HG02588 (cell line): ENCODE measurements around the gene DGKD.
A peak's percentile ranks its signal among the peaks of the same experiment; 100 is the strongest.

Experiments
- ATAC-seq: cut with Tn5 transposase; IDR thresholded peaks from one replicate; pipeline ENCODE4 v1.9.1; 2021; ENCODE audit warnings: mild to moderate bottlenecking, moderate library complexity; ENCODE audit not compliant: unreplicated experiment

The DGKD gene

DNA sequence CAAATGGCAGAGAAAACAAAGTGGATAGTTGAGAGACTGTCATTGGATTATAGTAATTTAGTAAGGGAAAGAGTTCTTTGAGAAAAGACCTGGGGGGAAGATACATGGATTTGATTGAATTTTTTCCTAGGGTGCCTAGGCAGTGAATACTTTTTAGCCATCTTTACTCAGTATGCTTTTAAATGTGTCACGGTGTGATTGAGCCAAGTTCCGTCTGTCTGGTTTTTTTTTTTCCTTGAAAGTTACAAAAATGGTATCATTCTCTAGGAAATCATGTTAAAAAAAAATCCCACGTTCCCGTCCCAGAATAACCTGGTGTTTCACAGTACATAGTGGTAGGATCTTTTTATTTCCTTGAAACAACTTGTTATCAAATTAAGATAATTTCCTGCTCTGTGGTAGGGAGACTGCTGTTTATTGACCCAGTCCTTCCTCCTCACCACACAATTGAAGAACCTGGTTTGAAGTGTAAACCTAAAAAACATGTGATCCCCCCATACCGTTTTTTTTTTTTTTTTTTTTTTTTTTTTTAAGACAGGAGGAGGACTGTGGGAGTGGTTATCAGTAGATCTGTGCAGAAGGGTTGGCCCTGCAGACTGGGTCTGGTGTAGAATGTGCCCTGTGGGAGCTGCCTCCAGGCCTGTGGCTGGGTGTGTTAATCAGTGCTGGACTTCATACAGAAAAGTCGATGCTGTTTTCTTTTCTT, 55.1 kb downstream of the DGKD start:
- no peak for ATAC-seq

DNA sequence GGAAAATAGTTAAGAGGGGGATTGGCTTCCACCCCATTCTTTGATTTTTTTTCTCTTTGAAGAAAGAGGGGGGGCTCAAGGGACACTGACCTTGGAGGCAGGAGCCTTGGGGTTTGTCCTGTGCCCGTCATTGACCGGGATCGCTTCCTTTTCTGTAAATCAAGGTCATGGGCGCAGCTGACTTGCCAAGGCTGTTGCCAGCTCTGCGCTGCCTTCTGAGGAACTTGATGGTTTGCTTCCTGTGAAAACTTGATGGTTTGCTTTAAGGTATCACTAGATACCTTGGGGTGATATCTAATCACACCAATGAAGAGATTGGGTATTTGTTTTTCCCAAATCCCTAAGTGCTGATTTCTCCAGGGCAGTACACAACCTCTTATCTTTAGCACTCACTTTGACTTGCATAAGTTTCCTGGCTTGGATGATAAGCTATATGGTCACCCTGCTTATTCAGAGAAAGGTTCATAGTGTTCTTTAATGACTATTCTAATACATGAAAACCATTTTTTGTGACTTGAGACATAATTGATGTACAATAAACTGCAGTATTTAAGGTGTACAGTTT, 56.0 kb downstream of the DGKD start:
- no peak for ATAC-seq

GRCh38 chr2:233411162-233411561, 56.9 kb downstream of the DGKD start:
- no peak for ATAC-seq

- ATAC-seq: no peak
Measured at GRCh38 chr2:233412405-233412804, 58.1 kb downstream of the DGKD start.

- ATAC-seq: no peak
Measured at GRCh38 chr2:233413046-233413445, 58.8 kb downstream of the DGKD start.

- ATAC-seq: no peak
Measured at GRCh38 chr2:233413559-233414272, 59.4 kb downstream of the DGKD start.

- ATAC-seq: no peak
Measured at GRCh38 chr2:233414273-233414654, 60.0 kb downstream of the DGKD start.

- no peak for ATAC-seq
Measured at GRCh38 chr2:233414777-233415570, 60.7 kb downstream of the DGKD start.

GRCh38 chr2:233416199-233416598, 61.9 kb downstream of the DGKD start:
- ATAC-seq: no peak

GRCh38 chr2:233416706-233417105, 62.4 kb downstream of the DGKD start:
- no peak for ATAC-seq

- no peak for ATAC-seq
Measured at GRCh38 chr2:233417282-233417681, 63.0 kb downstream of the DGKD start.

DNA sequence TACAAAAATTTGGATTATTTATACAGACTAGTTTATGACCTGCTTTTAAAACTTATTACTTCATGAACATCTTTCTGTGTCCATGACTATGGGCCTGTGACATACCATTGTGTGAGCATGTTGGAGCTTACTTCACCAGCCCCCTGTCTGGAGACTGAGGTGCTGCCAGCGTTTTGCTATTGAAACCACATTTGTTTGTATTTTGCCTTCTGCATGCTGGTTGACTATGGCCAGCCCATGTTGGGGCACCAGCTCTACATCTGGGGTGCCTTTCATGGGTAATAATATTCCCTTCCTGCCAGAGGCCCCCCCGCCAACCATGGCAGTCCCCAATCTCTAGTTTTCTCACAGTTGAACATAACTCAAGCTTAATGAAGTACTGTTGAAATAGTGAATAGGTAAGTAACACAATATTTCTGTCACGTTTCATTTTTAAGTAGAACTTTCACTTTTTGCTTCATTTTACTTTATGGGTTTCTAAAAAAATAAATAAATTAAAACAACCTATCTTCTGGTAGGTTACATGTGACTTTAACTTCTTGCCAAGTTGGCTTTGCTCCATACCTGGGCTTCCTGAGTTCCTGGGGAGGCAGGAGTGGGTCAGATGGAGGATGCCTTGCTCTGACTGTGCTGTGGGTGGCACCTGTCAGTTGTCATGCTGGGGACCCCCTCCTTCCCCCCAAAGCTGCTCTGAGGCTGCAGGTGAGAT, 63.9 kb downstream of the DGKD start:
- ATAC-seq: no peak

DNA sequence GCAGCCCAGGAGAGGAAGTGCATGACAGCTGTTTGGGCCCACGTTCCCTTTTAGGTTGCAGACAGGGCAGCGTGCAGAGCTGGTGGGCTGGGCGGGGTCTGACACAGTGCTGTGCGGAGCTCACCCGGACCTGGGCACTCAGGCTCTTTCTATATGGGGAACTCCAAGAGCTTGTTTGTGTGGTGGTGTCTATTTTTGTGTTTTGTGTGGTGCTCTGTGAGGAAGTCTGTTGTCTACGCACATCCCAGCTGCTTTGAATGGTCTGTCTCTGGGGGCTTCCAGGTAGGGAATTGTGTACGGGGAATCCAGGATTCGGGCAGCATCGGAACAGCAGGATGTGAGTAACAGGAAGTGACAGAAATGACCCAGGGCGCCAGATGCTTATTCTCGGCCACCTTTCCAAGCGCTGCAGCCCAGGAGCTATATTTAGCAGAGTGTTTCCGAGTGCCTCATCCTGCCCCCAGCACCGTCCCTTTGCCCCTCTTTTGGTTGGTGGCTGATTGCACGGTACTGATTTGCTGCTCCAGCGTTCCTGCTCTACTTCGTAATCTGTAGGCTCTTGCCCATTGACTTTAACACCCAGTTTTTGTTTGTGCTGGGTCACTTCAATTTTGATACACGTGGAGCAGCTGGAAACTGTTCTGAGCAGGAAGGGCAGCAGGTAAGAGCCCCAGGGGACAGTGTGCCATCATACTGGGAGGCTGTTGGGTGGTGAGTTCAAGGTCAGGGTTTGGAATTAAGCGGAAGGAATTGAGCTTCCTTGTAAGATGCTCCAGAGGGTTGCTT, 64.7 kb downstream of the DGKD start:
- ATAC-seq: peak; percentile 34

DNA sequence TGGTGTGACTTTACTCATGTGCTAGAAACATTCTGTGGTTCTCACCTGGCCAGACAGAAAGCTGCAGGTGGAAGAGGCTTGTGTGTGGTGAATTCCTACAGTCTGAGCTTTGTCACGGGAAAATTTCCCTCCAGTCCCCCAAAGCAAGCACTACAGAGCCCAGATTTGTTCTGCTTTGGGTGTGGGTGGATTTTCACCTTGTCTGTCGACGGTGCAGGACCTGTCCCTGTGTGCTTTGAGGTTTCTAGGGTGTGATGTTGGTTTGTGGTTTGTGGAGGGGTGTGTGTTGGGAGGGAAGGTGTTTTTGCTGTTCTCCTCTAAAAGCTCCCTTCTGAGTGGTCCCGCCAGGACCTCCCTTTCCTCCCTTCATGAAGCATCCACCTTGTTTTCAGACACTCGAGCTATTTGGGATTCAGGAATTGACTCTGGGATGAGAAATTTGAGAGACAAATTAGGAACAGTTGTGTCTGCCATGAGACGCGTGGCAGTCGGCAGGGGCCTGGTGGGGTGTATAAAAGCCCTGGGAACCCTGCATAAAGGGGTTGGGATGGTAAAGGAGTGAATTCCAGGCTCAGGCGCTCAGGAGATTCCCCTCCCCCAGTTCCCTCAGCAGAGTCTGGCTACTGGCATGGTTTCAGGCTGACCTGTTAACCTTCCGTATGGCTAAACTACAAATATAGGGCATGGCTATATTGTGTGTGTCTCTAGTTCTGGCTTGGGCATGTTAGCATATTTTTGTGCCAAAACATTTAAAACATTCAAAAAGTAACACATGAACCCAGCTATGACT, 65.5 kb downstream of the DGKD start:
- no peak for ATAC-seq

- no peak for ATAC-seq
Measured at GRCh38 chr2:233421091-233421816, 67.0 kb downstream of the DGKD start.

DNA sequence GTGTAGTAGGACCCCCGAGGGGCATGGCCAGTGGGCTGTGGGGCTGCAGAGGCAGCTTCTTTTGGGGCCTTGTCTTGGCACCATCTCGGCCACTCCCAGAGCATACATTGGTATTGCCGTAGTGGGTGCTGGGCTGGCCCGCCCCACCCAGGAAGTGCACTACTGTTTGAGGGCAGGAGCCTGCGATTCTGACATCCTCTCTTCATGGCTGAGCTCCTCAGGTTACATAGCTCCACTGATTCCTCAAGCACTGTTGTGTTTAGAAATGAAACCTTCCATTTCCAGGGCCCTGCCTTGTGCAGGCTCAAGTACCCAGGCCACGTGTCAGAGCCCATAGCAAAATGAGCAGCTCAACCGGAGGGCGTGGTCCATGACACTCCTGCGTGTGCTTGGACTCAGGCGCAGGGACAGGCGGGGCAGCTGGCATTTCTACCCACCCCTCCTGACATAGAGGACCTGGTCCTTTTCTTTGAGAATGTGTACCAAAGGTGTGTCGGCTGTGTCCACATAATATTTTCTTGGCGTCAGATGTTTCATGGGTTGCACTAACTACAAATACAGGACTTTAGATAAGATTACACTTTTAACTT, 67.9 kb downstream of the DGKD start:
- ATAC-seq: peak; percentile 47

GRCh38 chr2:233422649-233423551, 68.6 kb downstream of the DGKD start:
- no peak for ATAC-seq
